ENCODE measurements around the gene MACROH2A1. TPM values are rescaled to one million over a fixed set of nuclear protein-coding genes. Genes with fewer than 3 reads are reported as not detected.

The MACROH2A1 gene
- total RNA-seq, 4 donors from 2014 or later, result 278 to 355 (median 319) TPM

DNA sequence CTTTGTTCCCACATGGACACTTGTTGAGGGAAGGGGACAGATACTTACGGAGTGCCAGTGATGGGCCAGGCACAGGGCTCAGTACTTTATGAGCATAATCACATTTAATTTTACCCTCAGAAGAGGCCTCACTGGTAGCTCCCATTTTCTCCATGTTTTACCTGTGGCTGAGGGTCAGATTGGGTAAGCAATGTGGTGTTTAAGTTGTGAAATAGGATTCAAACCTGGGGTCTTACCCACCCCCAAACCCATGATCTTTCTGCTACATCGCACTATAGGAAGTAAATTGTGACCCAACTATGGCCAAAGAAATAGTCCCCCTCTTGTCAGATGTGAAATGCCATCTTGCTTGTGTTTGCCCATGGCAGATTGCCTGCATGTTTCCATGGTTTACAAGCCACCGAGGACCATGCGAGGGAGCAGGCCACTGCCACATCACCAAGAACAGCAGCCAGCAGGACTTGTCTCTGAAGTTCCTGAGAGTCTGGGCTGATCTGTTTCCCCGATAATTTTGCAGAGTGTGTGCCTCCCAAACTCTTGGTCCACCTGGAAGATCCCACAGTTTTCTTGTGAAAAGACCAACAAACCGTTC, 95.4 kb downstream of the MACROH2A1 start:
- 75 to 90% methylated on average over 5 to 6 of the region's 6 CpGs for WGBS, 2 donors
- Histone ChIP-seq H3K36me3 (no peaks in the 10 kb centered on the region), H3K4me1 (peaks cover 0 to 4% (median 3%) of the 10 kb centered on the region in 3 donors), H3K9me3 (no peaks in the 10 kb centered on the region), H3K4me3 (no peak overlapping the region), H3K27ac (no peak overlapping the region), H3K27me3 (no peaks in the 10 kb centered on the region)
- DNase-seq, result no peak
- intact Hi-C loops (cut with DNase I), result no loop called here
- TF ChIP-seq POLR2A (IDR thresholded peaks at IDR 0.05), result no peak
- TF ChIP-seq, protein P1, sequence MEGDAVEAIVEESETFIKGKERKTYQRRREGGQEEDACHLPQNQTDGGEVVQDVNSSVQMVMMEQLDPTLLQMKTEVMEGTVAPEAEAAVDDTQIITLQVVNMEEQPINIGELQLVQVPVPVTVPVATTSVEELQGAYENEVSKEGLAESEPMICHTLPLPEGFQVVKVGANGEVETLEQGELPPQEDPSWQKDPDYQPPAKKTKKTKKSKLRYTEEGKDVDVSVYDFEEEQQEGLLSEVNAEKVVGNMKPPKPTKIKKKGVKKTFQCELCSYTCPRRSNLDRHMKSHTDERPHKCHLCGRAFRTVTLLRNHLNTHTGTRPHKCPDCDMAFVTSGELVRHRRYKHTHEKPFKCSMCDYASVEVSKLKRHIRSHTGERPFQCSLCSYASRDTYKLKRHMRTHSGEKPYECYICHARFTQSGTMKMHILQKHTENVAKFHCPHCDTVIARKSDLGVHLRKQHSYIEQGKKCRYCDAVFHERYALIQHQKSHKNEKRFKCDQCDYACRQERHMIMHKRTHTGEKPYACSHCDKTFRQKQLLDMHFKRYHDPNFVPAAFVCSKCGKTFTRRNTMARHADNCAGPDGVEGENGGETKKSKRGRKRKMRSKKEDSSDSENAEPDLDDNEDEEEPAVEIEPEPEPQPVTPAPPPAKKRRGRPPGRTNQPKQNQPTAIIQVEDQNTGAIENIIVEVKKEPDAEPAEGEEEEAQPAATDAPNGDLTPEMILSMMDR (IDR thresholded peaks at IDR 0.05), result no peak

DNA sequence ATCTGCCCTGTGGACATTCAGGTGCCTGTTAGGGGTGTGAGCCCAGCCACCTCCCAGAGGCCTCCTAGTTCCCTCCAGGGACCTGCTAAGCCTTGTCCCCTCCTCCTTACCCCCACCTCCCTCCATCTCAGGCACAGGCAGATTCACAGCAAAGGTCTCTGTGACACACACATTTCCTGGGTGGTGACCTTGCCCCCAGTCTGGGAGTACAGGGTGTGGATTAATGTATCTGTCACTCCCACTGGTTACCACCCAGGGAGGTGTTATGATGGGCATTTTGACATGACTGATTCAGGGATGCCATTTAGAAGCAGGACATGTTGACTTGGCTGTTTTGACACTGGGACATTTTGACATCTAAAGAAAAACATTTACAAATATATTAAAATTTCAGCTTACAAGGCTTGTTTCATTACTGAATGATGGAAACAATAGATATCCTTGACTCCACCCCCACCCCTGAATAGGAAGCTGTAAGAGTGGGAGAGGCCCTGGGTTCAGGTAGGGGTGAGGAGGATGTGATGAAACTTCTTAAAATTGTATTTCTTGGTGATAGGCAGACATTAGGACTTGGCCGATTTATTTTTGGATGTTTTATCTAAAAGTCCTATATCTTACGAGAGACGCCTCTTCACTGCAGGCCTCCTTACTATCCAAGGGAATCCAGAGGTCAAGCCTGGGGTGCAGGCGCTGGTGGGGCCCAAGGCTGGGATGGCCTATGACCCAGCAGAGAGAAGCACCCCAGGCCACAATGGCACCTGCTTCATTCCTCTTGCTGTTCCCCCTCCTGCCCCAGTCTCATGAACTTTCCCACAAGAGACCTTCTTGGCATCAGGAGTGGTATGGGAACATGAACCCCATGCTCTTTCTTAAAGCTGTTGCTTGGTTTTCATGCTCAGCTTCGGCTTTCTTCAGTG, 101.9 kb downstream of the MACROH2A1 start:
- H3K4me1 ChIP-seq, result no peaks in the 10 kb centered on the region
- no peaks in the 10 kb centered on the region for H3K27me3 ChIP-seq
- no peak for TF ChIP-seq POLR2A (IDR thresholded peaks at IDR 0.05)
- TF ChIP-seq, protein P1 (IDR thresholded peaks at IDR 0.05), result no peak
- no peak for DNase-seq
- H3K27ac ChIP-seq, result no peak overlapping the region
- 91 to 93% methylated on average over 5 of the region's 5 CpGs for whole genome bisulfite sequencing, 2 donors
- no peak overlapping the region for H3K4me3 ChIP-seq
- H3K9me3 ChIP-seq, result no peaks in the 10 kb centered on the region
- intact Hi-C loops (cut with DNase I), result no loop called here
- no peaks in the 10 kb centered on the region for H3K36me3 ChIP-seq

DNA sequence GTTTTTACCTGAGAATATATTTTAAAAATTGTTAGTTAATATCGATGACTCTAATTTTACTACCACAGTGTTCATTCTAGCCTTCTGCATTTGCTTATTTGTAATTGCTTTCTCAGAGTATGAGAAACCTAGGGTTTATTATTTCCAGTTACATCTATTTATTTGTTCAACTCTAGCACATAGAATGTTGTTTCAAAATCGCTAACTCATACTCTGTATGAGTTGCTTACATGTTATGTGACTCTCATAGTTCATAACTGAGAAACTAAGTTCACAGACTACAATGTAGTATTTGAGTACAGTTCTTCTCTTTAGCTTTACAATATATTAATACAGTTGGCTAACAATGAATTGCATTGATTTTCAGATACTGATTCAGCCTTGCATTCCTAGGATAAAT, 103.2 kb downstream of the MACROH2A1 start:
- Histone ChIP-seq H3K27ac (no peak overlapping the region), H3K4me1 (no peaks in the 10 kb centered on the region), H3K9me3 (no peaks in the 10 kb centered on the region), H3K27me3 (no peaks in the 10 kb centered on the region), H3K4me3 (no peak overlapping the region), H3K36me3 (no peaks in the 10 kb centered on the region)
- no peak for DNase-seq
- intact Hi-C loops (cut with DNase I), result no loop called here
- no peak for TF ChIP-seq POLR2A (IDR thresholded peaks at IDR 0.05)
- TF ChIP-seq, protein P1 (IDR thresholded peaks at IDR 0.05), result no peak
- 83 to 87% methylated on average over 2 of the region's 2 CpGs for WGBS, 2 donors

DNA sequence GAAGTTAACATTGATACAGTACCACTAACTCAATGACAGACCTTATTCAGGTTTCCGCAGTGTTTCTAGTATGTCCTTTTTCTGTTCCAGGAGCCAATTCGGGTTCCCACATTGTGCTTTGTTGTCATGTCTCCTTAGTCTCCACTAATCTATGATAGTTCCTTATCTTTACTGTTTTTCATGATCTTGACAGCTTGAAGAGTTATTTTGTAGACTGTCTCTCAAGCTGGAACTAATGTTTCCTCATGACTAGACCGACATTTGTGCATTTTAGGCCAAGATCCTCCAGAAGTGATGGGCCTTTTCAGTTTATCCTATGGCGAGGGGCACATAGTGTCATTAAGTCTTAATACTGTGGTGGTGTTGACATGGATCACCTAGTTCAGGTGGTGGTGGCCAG, 104.2 kb downstream of the MACROH2A1 start:
- Histone ChIP-seq H3K27me3 (no peaks in the 10 kb centered on the region), H3K36me3 (no peaks in the 10 kb centered on the region), H3K4me3 (no peak overlapping the region), H3K4me1 (no peaks in the 10 kb centered on the region), H3K27ac (no peak overlapping the region), H3K9me3 (no peaks in the 10 kb centered on the region)
- WGBS, 2 donors, result 91 to 93% methylated on average over 4 of the region's 4 CpGs
- intact Hi-C loops (cut with DNase I), result no loop called here
- TF ChIP-seq, protein P1 (IDR thresholded peaks at IDR 0.05), result no peak
- TF ChIP-seq POLR2A (IDR thresholded peaks at IDR 0.05), result no peak
- no peak for DNase-seq

DNA sequence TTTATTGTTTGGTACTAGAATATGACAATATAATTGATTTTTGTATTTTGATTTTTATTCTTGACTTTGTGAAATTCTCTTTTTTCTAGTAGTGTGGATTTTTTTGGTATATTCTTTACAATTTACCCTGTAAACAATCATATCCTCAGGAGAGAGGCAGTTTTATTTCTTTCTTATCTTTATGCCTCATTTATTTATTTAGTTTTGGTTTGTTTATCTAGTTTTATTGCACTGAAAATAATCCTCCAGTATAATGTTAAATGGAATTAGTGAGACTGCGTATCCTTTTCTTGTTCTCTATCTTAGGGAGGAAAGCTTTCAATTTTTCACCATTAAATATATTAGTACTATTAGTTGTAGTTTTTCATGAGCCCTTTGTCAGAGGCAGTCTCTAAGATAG, 109.4 kb downstream of the MACROH2A1 start:
- Histone ChIP-seq H3K27me3 (no peaks in the 10 kb centered on the region), H3K4me1 (peaks cover 0 to under 1% (median 0%) of the 10 kb centered on the region in 3 donors), H3K36me3 (no peaks in the 10 kb centered on the region), H3K27ac (no peak overlapping the region), H3K9me3 (peaks cover 0 to 9% (median 5%) of the 10 kb centered on the region in 3 donors), H3K4me3 (no peak overlapping the region)
- no peak for TF ChIP-seq POLR2A (IDR thresholded peaks at IDR 0.05)
- TF ChIP-seq, protein P1 (IDR thresholded peaks at IDR 0.05), result no peak
- no peak for DNase-seq
- intact Hi-C loops (cut with DNase I), result no loop called here
- 94 to 95% methylated on average over 1 of the region's 1 CpG for WGBS, 2 donors
